HEK293 (cell line): ENCODE data around the gene ZNF438.

Experiments used
- ATF2 ChIP-seq: fragments of 450-650 bp; formaldehyde crosslinking; IDR thresholded peaks from 2 replicates; pipeline ENCODE4 v1.5.1; 2016; ENCODE audit warnings: missing biosample characterization, missing genetic modification characterization, low read depth
- CTCF ChIP-seq: fragments of 450-650 bp; formaldehyde crosslinking; IDR thresholded peaks from 2 replicates; pipeline ENCODE4 v1.5.1; 2016; ENCODE audit warnings: missing biosample characterization, missing genetic modification characterization
- IKZF3 ChIP-seq: fragments of 450-650 bp; IDR thresholded peaks from 2 replicates; pipeline ENCODE4 v1.5.0; 2018; ENCODE audit warnings: missing biosample characterization, mild to moderate bottlenecking, missing genetic modification characterization, moderate library complexity
- MYNN ChIP-seq: fragments of 450-650 bp; formaldehyde crosslinking; IDR thresholded peaks from 2 replicates; pipeline ENCODE4 v1.5.1; 2016; ENCODE audit warnings: missing biosample characterization, missing genetic modification characterization, borderline replicate concordance
- REPIN1 ChIP-seq: fragments of 450-650 bp; formaldehyde crosslinking; IDR thresholded peaks from 2 replicates; pipeline ENCODE4 v1.5.1; 2017; ENCODE audit warnings: missing biosample characterization, missing genetic modification characterization, low read depth
- REST ChIP-seq: fragments of 450-650 bp; formaldehyde crosslinking; IDR thresholded peaks from 2 replicates; pipeline ENCODE4 v1.5.1; 2016; ENCODE audit warnings: missing biosample characterization, missing genetic modification characterization
- ZNF10 ChIP-seq: fragments of 450-650 bp; formaldehyde crosslinking; IDR thresholded peaks from 2 replicates; pipeline ENCODE4 v1.5.1; 2017; ENCODE audit warnings: missing biosample characterization, missing genetic modification characterization
- ZNF133 ChIP-seq: fragments of 450-650 bp; formaldehyde crosslinking; IDR thresholded peaks from 2 replicates; pipeline ENCODE4 v1.5.1; 2016; ENCODE audit warnings: missing biosample characterization, missing genetic modification characterization
- ZNF266 ChIP-seq: fragments of 450-650 bp; formaldehyde crosslinking; IDR thresholded peaks from 2 replicates; pipeline ENCODE4 v1.5.1; 2016; ENCODE audit warnings: missing biosample characterization, missing genetic modification characterization, low read depth
- ZNF280C ChIP-seq: fragments of 450-650 bp; formaldehyde crosslinking; IDR thresholded peaks from 2 replicates; pipeline ENCODE4 v1.5.1; 2016; ENCODE audit warnings: missing biosample characterization, missing genetic modification characterization
- ZNF302 ChIP-seq: fragments of 450-650 bp; formaldehyde crosslinking; IDR thresholded peaks from 2 replicates; pipeline ENCODE4 v1.5.1; 2016; ENCODE audit warnings: missing biosample characterization, missing genetic modification characterization, low read depth
- ZNF660 ChIP-seq: fragments of 450-650 bp; IDR thresholded peaks from 2 replicates; pipeline ENCODE4 v1.5.1; 2018; ENCODE audit warnings: missing biosample characterization, mild to moderate bottlenecking, missing genetic modification characterization
- ZNF785 ChIP-seq: fragments of 450-650 bp; formaldehyde crosslinking; IDR thresholded peaks from 2 replicates; pipeline ENCODE4 v1.5.1; 2016; ENCODE audit warnings: missing biosample characterization, missing genetic modification characterization
- ZNF830 ChIP-seq: fragments of 450-650 bp; IDR thresholded peaks from 2 replicates; pipeline ENCODE4 v1.5.0; 2018; ENCODE audit warnings: missing biosample characterization, missing genetic modification characterization, low read depth, mild to moderate bottlenecking, moderate library complexity

GRCh38 chr10:30862486-30862885 lies 169.2 kb downstream of the ZNF438 start:
- TF ChIP-seq ZNF785 (no peak), ZNF660 (tag by site-specific recombination) (no peak), IKZF3 (no peak), CTCF (tag by site-specific recombination) (no peak), ZNF280C (tag by site-specific recombination) (no peak), MYNN (tag by site-specific recombination) (no peak), ZNF10 (tag by site-specific recombination) (no peak), REPIN1 (no peak), ZNF302 (tag by site-specific recombination) (no peak), REST (tag by site-specific recombination) (no peak), ATF2 (tag by site-specific recombination) (no peak), ZNF830 (tag by site-specific recombination) (no peak), ZNF133 (tag by site-specific recombination) (no peak), ZNF266 (no peak)
